C4-2B (cell line): ENCODE data around the gene KCNJ18.
"Not testable (repeated sequence)": the region's sequence is repeated elsewhere in the genome, so short reads cannot be mapped to it uniquely, and the experiment has no call there.

Source experiments
- ZFX ChIP-seq: fragments of 450-650 bp; IDR thresholded peaks from 2 replicates; pipeline ENCODE4 v1.6.1; 2017
- TF ChIP-seq, protein P1 (sequence below): fragments of 450-650 bp; conservative IDR thresholded peaks from 2 replicates; pipeline ENCODE4 v1.5.1; 2017; ENCODE audit warnings: mild to moderate bottlenecking

DNA sequence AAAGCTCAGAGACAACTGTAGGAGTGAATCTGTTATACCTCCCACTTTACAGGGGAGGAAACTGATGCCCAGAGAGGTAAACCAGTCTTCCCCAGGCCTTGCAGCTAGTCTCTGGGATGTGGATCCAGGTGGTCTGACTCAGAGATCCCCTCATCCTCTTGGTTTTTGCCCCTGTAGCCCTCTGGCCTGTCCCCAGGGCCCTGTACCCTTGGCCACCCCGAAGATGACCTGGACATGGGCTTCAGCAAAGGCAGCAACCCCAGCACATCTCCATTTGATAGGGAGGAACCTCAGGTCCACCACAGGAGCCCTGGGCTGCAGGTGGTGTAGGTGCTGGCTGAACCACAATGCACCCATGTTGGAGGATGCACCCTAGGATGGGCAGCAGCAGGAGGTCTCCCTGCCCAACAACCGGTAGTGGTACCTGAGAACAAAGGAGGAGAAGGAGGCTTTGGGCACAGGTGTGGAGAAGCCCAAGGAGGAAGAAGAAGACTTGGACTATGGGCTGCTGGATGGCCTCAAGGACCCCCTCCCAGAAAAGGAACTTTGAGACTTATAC is 26.3 kb upstream of the KCNJ18 start:
- TF ChIP-seq, protein P1, sequence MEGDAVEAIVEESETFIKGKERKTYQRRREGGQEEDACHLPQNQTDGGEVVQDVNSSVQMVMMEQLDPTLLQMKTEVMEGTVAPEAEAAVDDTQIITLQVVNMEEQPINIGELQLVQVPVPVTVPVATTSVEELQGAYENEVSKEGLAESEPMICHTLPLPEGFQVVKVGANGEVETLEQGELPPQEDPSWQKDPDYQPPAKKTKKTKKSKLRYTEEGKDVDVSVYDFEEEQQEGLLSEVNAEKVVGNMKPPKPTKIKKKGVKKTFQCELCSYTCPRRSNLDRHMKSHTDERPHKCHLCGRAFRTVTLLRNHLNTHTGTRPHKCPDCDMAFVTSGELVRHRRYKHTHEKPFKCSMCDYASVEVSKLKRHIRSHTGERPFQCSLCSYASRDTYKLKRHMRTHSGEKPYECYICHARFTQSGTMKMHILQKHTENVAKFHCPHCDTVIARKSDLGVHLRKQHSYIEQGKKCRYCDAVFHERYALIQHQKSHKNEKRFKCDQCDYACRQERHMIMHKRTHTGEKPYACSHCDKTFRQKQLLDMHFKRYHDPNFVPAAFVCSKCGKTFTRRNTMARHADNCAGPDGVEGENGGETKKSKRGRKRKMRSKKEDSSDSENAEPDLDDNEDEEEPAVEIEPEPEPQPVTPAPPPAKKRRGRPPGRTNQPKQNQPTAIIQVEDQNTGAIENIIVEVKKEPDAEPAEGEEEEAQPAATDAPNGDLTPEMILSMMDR = not testable (repeated sequence)
- TF ChIP-seq ZFX = not testable (repeated sequence)
